Measurements from ENCODE around the gene ALX4. TPM values are rescaled to one million over a fixed set of nuclear protein-coding genes. Genes with fewer than 3 reads are reported as not detected.
A peak's percentile ranks its signal among the peaks of the same experiment; 100 is the strongest.

The ALX4 gene
- total and polyA plus RNA-seq, 9 of the 15 experiments (the other 6 are each of a cell fraction or from before 2014, with no cell fraction given) = 0.07 to 1.2 (median 0.33) TPM

GRCh38 chr11:44351006-44351660 lies 41.2 kb upstream of the ALX4 start:
- Histone ChIP-seq H3K27me3 (ENCODE audit: control insufficient read depth in 2 of 2, insufficient read depth in 2 of 2, low read length in 2 of 2) (0 out of 5 replicates have a peak, but pooled peaks cover 0 to 2% of the 10 kb centered on the region in 2 experiments), H3K9me1 (ENCODE audit: control insufficient read depth, insufficient read depth, low read length) (no peaks in the 10 kb centered on the region), H4K20me1 (replicated peaks; ENCODE audit: control insufficient read depth, insufficient read depth, low read length) (no peaks in the 10 kb centered on the region), H3K9me3 (replicated peaks; ENCODE audit: control insufficient read depth, insufficient read depth, low read depth, low read length) (no peaks in the 10 kb centered on the region), H3K4me2 (ENCODE audit: insufficient read depth, low read length) (no peak overlapping the region), H3K79me2 (ENCODE audit: control insufficient read depth, insufficient read depth, low read length) (no peaks in the 10 kb centered on the region), H2AFZ (ENCODE audit: low read depth, low read length) (no peak overlapping the region), H3K4me3 (no peak overlapping the region), H3K4me1 (replicated peaks in 1 of 2; ENCODE audit: control insufficient read depth in 2 of 2, insufficient read depth in 2 of 2, low read length in 2 of 2) (peaks cover 7 to 8% of the 10 kb centered on the region in 2 experiments; a peak in 4 of 5 replicates), H3K9ac (ENCODE audit: insufficient read depth in 1 of 2, low read depth in 2 of 2, low read length in 2 of 2) (no peak overlapping the region), H3K27ac (ENCODE audit: extremely low read depth, low read depth, low read length) (no peak overlapping the region), H3K36me3 (ENCODE audit: control insufficient read depth, insufficient read depth, low read length) (no peaks in the 10 kb centered on the region)
- POLR2A ChIA-PET = interaction anchor here (0.6 to 0.8 kb wide), 2 partner anchors 81 to 281 kb away, joined by 4 read pairs; no protein-coding TSS in a partner anchor
- TF ChIP-seq CCNT2 (IDR thresholded peaks at IDR 0.05; ENCODE audit: borderline replicate concordance, extremely low read depth, insufficient read length, low read depth, low read length) (no peak), ATF1 (CRISPR knock-in tag; IDR thresholded peaks at IDR 0.05) (no peak), ATF1 (tag; IDR thresholded peaks at IDR 0.05) (no peak), SPI1 (IDR thresholded peaks at IDR 0.05; ENCODE audit: borderline replicate concordance, low read depth, low read length) (0 out of 2 replicates have a peak, but pooled peaks have one; percentile 21), BRF2 (IDR thresholded peaks at IDR 0.05; ENCODE audit: borderline replicate concordance, insufficient read depth, insufficient read length) (no peak), ETV5 (CRISPR knock-in tag; IDR thresholded peaks at IDR 0.05; ENCODE audit: low read depth) (no peak), CREM (IDR thresholded peaks at IDR 0.05; ENCODE audit: low read depth) (no peak), ELF4 (CRISPR knock-in tag; IDR thresholded peaks at IDR 0.05) (no peak), NR2F6 (CRISPR knock-in tag; IDR thresholded peaks at IDR 0.05) (no peak), ZNF134 (CRISPR knock-in tag; conservative IDR thresholded peaks at IDR 0.05) (no peak)
- FAIRE-seq (no peak), DNase-seq (ENCODE audit: extremely low read depth in 1 of 4, low spot score in 3 of 4) (no peak), ATAC-seq (no peak)
- no TSS peak for BruUV-seq (replicated peaks)
- in situ Hi-C loops (cut with MboI) (no loop called here), intact Hi-C loops (cut with micrococcal nuclease) (no loop called here)
- CTCF ChIA-PET (ENCODE audit: low intra/inter-chr PET ratio) = no interaction called here
- WGBS (ENCODE audit: insufficient coverage, low coverage, missing lambda C conversion rate) = 42% methylated on average over 9 of the region's 9 CpGs
